H1 (cell line): ENCODE results near the gene GLTP. TPM values are rescaled to one million over a fixed set of nuclear protein-coding genes. Genes with fewer than 3 reads are reported as not detected.

Source experiments
- CTCF ChIA-PET: fragments of 300-600 bp; sonication (Branson Sonifier 250); formaldehyde crosslinking; loops from one replicate; lab custom pipeline; 2021; ENCODE audit not compliant: partially characterized antibody; lab: Charles Lee
- POLR2A ChIA-PET: fragments of 300-600 bp; sonication (Branson Sonifier 250); formaldehyde crosslinking; loops from one replicate; lab custom pipeline; 2021; ENCODE audit warnings: inconsistent platforms; ENCODE audit not compliant: partially characterized antibody; lab: Charles Lee
- DNase-seq, 2 experiments: peaks; one replicate each; pipeline versions ENCODE4 v3.0.0 to v3.0.0-alpha.2; 2010 to 2022; ENCODE audit warnings: low spot score in 2 of 2, low read depth in 1 of 2, mixed read lengths in 1 of 2
- FAIRE-seq: peaks from 2 replicates; lab custom pipeline; 2011; peaks lifted over from hg19 to GRCh38; lab: Jason Lieb, UNC
- H2AFZ ChIP-seq: 2 replicates; pipeline ENCODE4 v1.8.1; 2012; ENCODE audit warnings: low read length, inconsistent platforms
- H2AK5ac ChIP-seq: 2 replicates; pipeline ENCODE4 v1.6.1; 2013; ENCODE audit warnings: low read depth, low read length
- H2BK120ac ChIP-seq: replicated peaks from 2 replicates; pipeline ENCODE3; 2013; ENCODE audit warnings: low read depth, low read length, inconsistent platforms
- H2BK12ac ChIP-seq: 2 replicates; pipeline ENCODE4 v1.6.1; 2013; ENCODE audit warnings: low read depth, low read length
- H2BK15ac ChIP-seq: 2 replicates; pipeline ENCODE4 v1.6.1; 2013; ENCODE audit warnings: low read length
- H2BK20ac ChIP-seq: 2 replicates; pipeline ENCODE4 v1.6.1; 2013; ENCODE audit warnings: low read length
- H2BK5ac ChIP-seq: 2 replicates; pipeline ENCODE4 v1.6.1; 2013; ENCODE audit warnings: low read depth, low read length
- H3K14ac ChIP-seq: 2 replicates; pipeline ENCODE4 v1.6.1; 2013; ENCODE audit warnings: inconsistent platforms; ENCODE audit not compliant: insufficient read length
- H3K18ac ChIP-seq: 2 replicates; pipeline ENCODE4 v1.6.1; 2013; ENCODE audit warnings: low read length; ENCODE audit errors: extremely low read depth
- H3K23ac ChIP-seq: 2 replicates; pipeline ENCODE4 v1.6.1; 2013; ENCODE audit warnings: inconsistent platforms; ENCODE audit not compliant: insufficient read length
- H3K23me2 ChIP-seq: 2 replicates; pipeline ENCODE4 v1.6.1; 2013; ENCODE audit warnings: low read depth, low read length
- H3K27ac ChIP-seq: 2 replicates; pipeline ENCODE4 v1.6.1; 2011; ENCODE audit warnings: low read depth, low read length, inconsistent platforms
- H3K27me3 ChIP-seq, 4 experiments: replicated peaks in 1 of 4; 1 replicate in 1 of 4; 2 replicates in 3 of 4; pipeline versions ENCODE4 v1.6.1 to v1.8.1; 2011 to 2013; ENCODE audit warnings: low read length in 3 of 4, mild to moderate bottlenecking in 3 of 4, inconsistent platforms in 2 of 4, mixed read lengths in 2 of 4, moderate library complexity in 1 of 4; ENCODE audit not compliant: control insufficient read depth in 3 of 4, insufficient read depth in 3 of 4; ENCODE audit errors: extremely low read depth in 1 of 4
- H3K36me3 ChIP-seq, 4 experiments: 2 replicates each; pipeline versions ENCODE4 v1.6.1 to v1.8.1; 2011 to 2013; ENCODE audit warnings: mild to moderate bottlenecking in 4 of 4, low read length in 3 of 4, moderate library complexity in 2 of 4, control low read depth in 1 of 4, inconsistent platforms in 1 of 4; ENCODE audit not compliant: insufficient read depth in 4 of 4, control insufficient read depth in 2 of 4
- H3K4ac ChIP-seq: replicated peaks from 2 replicates; pipeline ENCODE3; 2013; ENCODE audit warnings: low read length, low read depth, mixed read lengths, inconsistent platforms; ENCODE audit not compliant: insufficient read length
- H3K4me1 ChIP-seq, 4 experiments: replicated peaks in 1 of 4; 1 replicate in 1 of 4; 2 replicates in 3 of 4; pipeline versions ENCODE4 v1.6.1 to v1.8.1; 2011 to 2013; ENCODE audit warnings: low read length in 3 of 4, inconsistent platforms in 2 of 4, mixed read lengths in 1 of 4; ENCODE audit not compliant: insufficient read depth in 4 of 4, control insufficient read depth in 3 of 4
- H3K4me2 ChIP-seq, 2 experiments: 2 replicates each; pipeline versions ENCODE4 v1.6.1 to v1.8.1; 2011 to 2013; ENCODE audit warnings: low read depth in 2 of 2, low read length in 2 of 2, control low read depth in 1 of 2, inconsistent platforms in 1 of 2, mild to moderate bottlenecking in 1 of 2; ENCODE audit not compliant: insufficient read depth in 1 of 2
- H3K4me3 ChIP-seq, 4 experiments: fragments of 200-600, 300-600 bp in 1 of 4; sonication (generic), shearing (Covaris generic), sonication (Bioruptor Twin) in 1 of 4; 2 replicates each; pipeline versions ENCODE4 v1.5.1 to v1.8.1; 2011 to 2016; ENCODE audit warnings: low read length in 4 of 4, low read depth in 3 of 4, control low read depth in 2 of 4, inconsistent platforms in 2 of 4, mild to moderate bottlenecking in 2 of 4, mixed read lengths in 1 of 4, moderate library complexity in 1 of 4; ENCODE audit not compliant: insufficient read depth in 2 of 4; ENCODE audit errors: extremely low read depth in 1 of 4
- H3K56ac ChIP-seq: replicated peaks from 2 replicates; pipeline ENCODE3; 2013; ENCODE audit warnings: low read depth, mild to moderate bottlenecking, mixed read lengths, low read length, inconsistent platforms; ENCODE audit not compliant: insufficient read length
- H3K79me1 ChIP-seq: 2 replicates; pipeline ENCODE4 v1.6.1; 2013; ENCODE audit warnings: low read depth, low read length, control low read depth
- H3K79me2 ChIP-seq, 2 experiments: 2 replicates each; pipeline versions ENCODE4 v1.6.1 to v1.8.1; 2012 to 2013; ENCODE audit warnings: low read length in 2 of 2, mild to moderate bottlenecking in 2 of 2, inconsistent platforms in 1 of 2; ENCODE audit not compliant: insufficient read depth in 2 of 2, control insufficient read depth in 1 of 2
- H3K9ac ChIP-seq, 4 experiments: replicated peaks in 1 of 4; 1 replicate in 1 of 4; 2 replicates in 3 of 4; pipeline versions ENCODE4 v1.6.1 to v1.8.1; 2011 to 2013; ENCODE audit warnings: low read depth in 3 of 4, low read length in 3 of 4, control low read depth in 2 of 4, mild to moderate bottlenecking in 2 of 4, moderate library complexity in 2 of 4, inconsistent platforms in 1 of 4; ENCODE audit errors: extremely low read depth in 1 of 4
- H3K9me3 ChIP-seq, 2 experiments: 2 replicates each; pipeline versions ENCODE4 v1.6.1 to v1.8.1; 2012 to 2013; ENCODE audit warnings: mild to moderate bottlenecking in 2 of 2, moderate library complexity in 2 of 2, control low read depth in 1 of 2, inconsistent platforms in 1 of 2, low read depth in 1 of 2, low read length in 1 of 2, mixed read lengths in 1 of 2; ENCODE audit not compliant: insufficient read depth in 2 of 2
- H4K20me1 ChIP-seq, 2 experiments: replicated peaks in 1 of 2; 2 replicates each; pipeline versions ENCODE3 to v1.8.1; 2011 to 2013; ENCODE audit warnings: inconsistent platforms in 2 of 2, low read length in 2 of 2, mild to moderate bottlenecking in 1 of 2; ENCODE audit not compliant: insufficient read depth in 2 of 2, control insufficient read depth in 1 of 2
- H4K5ac ChIP-seq: 2 replicates; pipeline ENCODE4 v1.6.1; 2013; ENCODE audit warnings: low read length, low read depth, mixed read lengths, inconsistent platforms; ENCODE audit not compliant: insufficient read length
- H4K8ac ChIP-seq: 2 replicates; pipeline ENCODE4 v1.8.0; 2013; ENCODE audit warnings: mild to moderate bottlenecking, moderate library complexity, low read length, inconsistent platforms; ENCODE audit not compliant: insufficient read depth; ENCODE audit errors: extremely low read depth
- H4K91ac ChIP-seq: replicated peaks from 2 replicates; pipeline ENCODE3; 2013; ENCODE audit warnings: low read length, mixed read lengths, inconsistent platforms; ENCODE audit not compliant: insufficient read length
- EGR1 ChIP-seq: IDR thresholded peaks from 2 replicates; pipeline ENCODE4 v1.6.1; 2011; ENCODE audit warnings: low read depth, low read length, borderline replicate concordance
- GTF2F1 ChIP-seq: IDR thresholded peaks from 2 replicates; pipeline ENCODE4 v1.6.1; 2012; ENCODE audit warnings: low read depth, low read length, improper control_type of control experiment, borderline replicate concordance
- KDM1A ChIP-seq: fragments of 200-600, 300-600 bp; sonication (generic); IDR thresholded peaks from 2 replicates; pipeline ENCODE4 v1.7.1; 2016; ENCODE audit warnings: mild to moderate bottlenecking, low read length, borderline replicate concordance
- RFX5 ChIP-seq: IDR thresholded peaks from 2 replicates; pipeline ENCODE4 v1.6.1; 2011; ENCODE audit warnings: low read depth, low read length, improper control_type of control experiment, borderline replicate concordance
- SUZ12 ChIP-seq: fragments of 200-600 bp; sonication (generic); IDR thresholded peaks from 2 replicates; pipeline ENCODE4 v1.6.1; 2012; ENCODE audit warnings: mild to moderate bottlenecking, inconsistent platforms, low read length, moderate library complexity, mixed read lengths
- TAF1 ChIP-seq: IDR thresholded peaks from 2 replicates; pipeline ENCODE4 v1.6.1; 2011; ENCODE audit warnings: mild to moderate bottlenecking, low read depth, low read length
- TBP ChIP-seq: IDR thresholded peaks from 2 replicates; pipeline ENCODE4 v1.6.1; 2011; ENCODE audit warnings: low read depth, low read length, improper control_type of control experiment
- TCF12 ChIP-seq: IDR thresholded peaks from 2 replicates; pipeline ENCODE4 v1.6.1; 2011; ENCODE audit warnings: low read depth, mild to moderate bottlenecking, low read length
- ZNF274 ChIP-seq: IDR thresholded peaks from 2 replicates; pipeline ENCODE4 v1.7.0; 2012; ENCODE audit warnings: low read length, borderline replicate concordance; ENCODE audit errors: extremely low read depth
- WGBS, 2 experiments: shearing (Covaris generic) in 1 of 2; methylation state at CpG; one replicate each; pipeline versions ENCODE4 v1.1.6 to v1.1.7; 2013 to 2015; ENCODE audit warnings: low lambda C conversion rate in 2 of 2, mixed read lengths in 2 of 2, inconsistent platforms in 1 of 2, low coverage in 1 of 2, missing lambda C conversion rate in 1 of 2; ENCODE audit not compliant: insufficient replicate concordance in 2 of 2, insufficient coverage in 1 of 2, insufficient read length in 1 of 2; ENCODE audit errors: extremely low coverage in 1 of 2, missing lambda C conversion rate in 1 of 2; 5-methylcytosine and 5-hydroxymethylcytosine counted together
- polyA plus RNA-seq, 7 experiments: library from polyadenylated mRNA; depleted of rRNA in 3 of 7; stranded (reverse) in 5 of 7; unstranded in 2 of 7; fragments of >200 nt in 5 of 7; fragments of 200-250 nt in 2 of 7; gene quantifications; 1 replicate in 5 of 7; 2 replicates in 1 of 7; 4 replicates in 1 of 7; pipeline versions ENCODE4 v1.2.1 to v1.2.3, GENCODE V29; 2011 to 2013; ENCODE audit warnings: missing spikeins in 2 of 7, mixed read lengths in 2 of 7
- total RNA-seq: library from RNA; stranded (reverse); fragmentation: NEBNext Ultra II Directional; extraction: Animal tissue kit (Norgen Biotek cat#: 25700); gene quantifications from 2 replicates; pipeline ENCODE4 v1.2.1, GENCODE V29; 2021
- TF ChIP-seq, protein P1 (sequence below): IDR thresholded peaks from 2 replicates; pipeline ENCODE4 v1.6.1; 2011; ENCODE audit warnings: low read depth, mild to moderate bottlenecking, low read length; ENCODE audit not compliant: insufficient read depth

Gene GLTP
- total and polyA plus RNA-seq, 2 of the 8 experiments (the other 6 are each of a cell fraction or from before 2014, with no cell fraction given), result 9.8 to 26.1 TPM

DNA sequence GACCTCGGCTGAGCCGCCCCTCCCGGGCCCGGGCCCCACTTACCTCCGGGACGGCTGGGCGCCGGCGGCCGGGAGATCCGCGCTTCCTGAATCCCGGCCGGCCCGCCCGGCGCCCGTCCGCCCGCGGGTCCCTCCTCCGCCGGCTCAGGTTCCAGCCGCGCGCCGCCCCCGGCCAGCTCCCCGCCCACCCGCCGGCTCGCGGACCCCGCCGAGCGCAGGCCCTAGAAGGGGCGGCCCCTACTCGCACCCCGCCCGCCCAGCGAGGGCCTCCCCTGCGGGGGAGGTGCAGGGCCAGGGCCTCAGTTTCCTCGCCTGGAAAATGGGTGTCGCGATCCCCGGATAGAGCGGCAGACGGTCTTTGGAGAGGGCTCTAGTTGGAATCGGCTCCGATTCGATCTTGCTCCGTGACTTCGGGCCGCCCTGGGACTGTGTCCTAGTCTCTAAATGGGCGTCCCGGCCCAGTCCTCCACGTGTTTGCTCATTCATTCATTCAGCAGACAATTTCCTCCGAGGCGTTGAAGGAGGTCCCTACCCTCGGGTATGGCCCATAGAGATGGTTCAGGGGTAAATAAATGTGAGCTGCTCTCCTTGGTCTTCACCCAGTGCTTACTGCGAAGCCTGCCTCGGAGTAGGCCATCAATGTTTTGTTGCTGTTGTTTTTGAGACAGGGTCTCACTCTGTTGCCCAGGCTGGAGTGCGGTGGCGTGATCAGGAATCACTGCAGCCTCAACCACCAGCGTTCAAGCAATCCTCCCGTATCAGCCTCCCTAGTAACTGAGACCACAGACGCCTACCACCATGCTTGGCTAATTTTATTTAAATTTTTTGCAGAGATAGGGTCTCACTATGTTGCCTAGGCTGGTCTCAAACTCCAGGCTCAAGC, 46.8 kb downstream of the GLTP start, which contains the start of gene TRPV4:
Gene TRPV4, minus strand, starts transcription at position 92 of the 883 bp plus-strand sequence. CDS start 18,602 bp downstream, outside the sequence.
- Histone ChIP-seq H3K79me1 (no peaks in the 10 kb centered on the region; the same call in 1 of the 2 replicates), H2AFZ (0 out of 2 replicates have a peak within 1 kb of the TSS, but pooled peaks have one; percentile 36), H3K9ac (no peak within 1 kb of the TSS; a peak in 1 of 7 replicates), H3K14ac (no peak within 1 kb of the TSS), H3K36me3 (no peaks in the 10 kb centered on the region), H3K79me2 (no peaks in the 10 kb centered on the region), H3K56ac (no peak within 1 kb of the TSS), H3K18ac (peak within 1 kb of the TSS; percentile 5; the same call in 1 of the 2 replicates), H2BK5ac (no peak within 1 kb of the TSS), H3K4me3 (peak within 1 kb of the TSS; percentile 38 to 61 (median 43)), H3K27ac (no peak within 1 kb of the TSS), H2BK12ac (no peak within 1 kb of the TSS), H3K9me3 (no peaks in the 10 kb centered on the region), H3K4me2 (peak within 1 kb of the TSS; percentile 56; a peak in 3 of 4 replicates), H4K8ac (peak within 1 kb of the TSS; percentile 82), H3K4ac (no peak within 1 kb of the TSS), H2BK120ac (no peak within 1 kb of the TSS), H3K23ac (no peak within 1 kb of the TSS), H3K4me1 (peaks cover 0 to 6% (median 1%) of the 10 kb centered on the region in 4 experiments; a peak in 3 of 7 replicates), H3K27me3 (no peaks in the 10 kb centered on the region; a peak in 1 of 7 replicates), H2BK20ac (no peak within 1 kb of the TSS), H4K91ac (no peak within 1 kb of the TSS), H4K5ac (no peak within 1 kb of the TSS), H3K23me2 (no peaks in the 10 kb centered on the region), H2BK15ac (peak within 1 kb of the TSS; percentile 8; the same call in 1 of the 2 replicates), H2AK5ac (no peak within 1 kb of the TSS), H4K20me1 (no peaks in the 10 kb centered on the region)
- ChIA-PET POLR2A (interaction anchor here (3.0 kb wide), 1 partner anchor 8 kb away, joined by 9 read pairs; no protein-coding TSS in a partner anchor), CTCF (interaction anchor here (1.1 to 9.4 kb wide), 3 partner anchors 9 to 28 kb away, joined by 5 to 92 read pairs (median 17); no protein-coding TSS in a partner anchor)
- FAIRE-seq (no peak), DNase-seq (peak in 1 of 2 experiments; percentile 77)
- WGBS, 2 experiments, result 52% methylated on average over 28 of the region's 67 CpGs; no CpG with 5 or more reads in 1 of the 2 experiments
- TF ChIP-seq RFX5 (no peak), TCF12 (no peak), TBP (no peak), EGR1 (peak; percentile 20; the same call in 1 of the 2 replicates), ZNF274 (no peak), GTF2F1 (no peak), TAF1 (0 out of 2 replicates have a peak, but pooled peaks have one; percentile 22), SUZ12 (no peak), KDM1A (peak; percentile 81)
- TF ChIP-seq, protein P1, sequence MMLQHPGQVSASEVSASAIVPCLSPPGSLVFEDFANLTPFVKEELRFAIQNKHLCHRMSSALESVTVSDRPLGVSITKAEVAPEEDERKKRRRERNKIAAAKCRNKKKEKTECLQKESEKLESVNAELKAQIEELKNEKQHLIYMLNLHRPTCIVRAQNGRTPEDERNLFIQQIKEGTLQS, result no peak
